Activated CD8-positive, alpha-beta T cell treated with anti-CD3 and anti-CD28 coated beads for 36 hours (primary cell): ENCODE data around the gene CDKAL1. TPM values are rescaled to one million over a fixed set of nuclear protein-coding genes. Genes with fewer than 3 reads are reported as not detected.

Source experiments
- ATAC-seq: fragments of 200-7000 bp; cut with Tn5 transposase; one replicate; pipeline ENCODE4 v1.10.0; 2021; ENCODE audit warnings: mild to moderate bottlenecking, moderate library complexity
- CTCF ChIA-PET: fragments of 350-600 bp; sonication (Branson Sonifier 250); formaldehyde crosslinking; loops from one replicate; lab custom pipeline; 2021; ENCODE audit warnings: antibody characterized with exemption; lab: Charles Lee
- POLR2A ChIA-PET: fragments of 350-600 bp; sonication (Branson Sonifier 250); formaldehyde crosslinking; loops from one replicate; lab custom pipeline; 2021; ENCODE audit warnings: antibody characterized with exemption; lab: Charles Lee
- DNase-seq: peaks from one replicate; pipeline ENCODE4 v3.0.0-alpha.2; 2020
- H3K27ac Mint-ChIP-seq: one replicate; pipeline ENCODE4 v1.8.0; 2021; ENCODE audit warnings: mild to moderate bottlenecking, mixed read lengths
- H3K27me3 Mint-ChIP-seq: one replicate; pipeline ENCODE4 v1.8.0; 2021; ENCODE audit warnings: mixed read lengths
- H3K36me3 Mint-ChIP-seq: one replicate; pipeline ENCODE4 v1.8.0; 2021; ENCODE audit warnings: low read depth, mixed read lengths
- H3K4me1 Mint-ChIP-seq: one replicate; pipeline ENCODE4 v1.8.0; 2021; ENCODE audit warnings: low read depth, mixed read lengths
- H3K4me3 Mint-ChIP-seq: one replicate; pipeline ENCODE4 v1.8.0; 2021; ENCODE audit warnings: mild to moderate bottlenecking, moderate library complexity, mixed read lengths
- H3K9me3 Mint-ChIP-seq: one replicate; pipeline ENCODE4 v1.8.0; 2021; ENCODE audit warnings: mixed read lengths
- intact Hi-C: fragments of 100-400 bp; cut with micrococcal nuclease; formaldehyde crosslinking; loops from one replicate; pipeline ENCODE4 v1.10.0; 2022
- total RNA-seq, 2 experiments: library from RNA; stranded (reverse); gene quantifications; one replicate each; pipeline ENCODE4 v1.2.3, GENCODE V29; 2021
- TF ChIP-seq, protein P1 (sequence below): fragments of 200-600 bp; IDR thresholded peaks from one replicate; pipeline ENCODE4 v1.8.0; 2022; ENCODE audit warnings: antibody characterized with exemption, mild to moderate bottlenecking

Gene CDKAL1
- total RNA-seq, 2 experiments from 2014 or later = 21.6 to 23.6 TPM

- Mint-ChIP-seq H3K9me3 (no peaks in the 10 kb centered on the region), H3K36me3 (peaks cover 21% of the 10 kb centered on the region), H3K4me3 (no peak overlapping the region), H3K27me3 (no peaks in the 10 kb centered on the region), H3K27ac (no peak overlapping the region), H3K4me1 (peaks cover 14% of the 10 kb centered on the region)
- intact Hi-C loops = no loop called here
- TF ChIP-seq, protein P1, sequence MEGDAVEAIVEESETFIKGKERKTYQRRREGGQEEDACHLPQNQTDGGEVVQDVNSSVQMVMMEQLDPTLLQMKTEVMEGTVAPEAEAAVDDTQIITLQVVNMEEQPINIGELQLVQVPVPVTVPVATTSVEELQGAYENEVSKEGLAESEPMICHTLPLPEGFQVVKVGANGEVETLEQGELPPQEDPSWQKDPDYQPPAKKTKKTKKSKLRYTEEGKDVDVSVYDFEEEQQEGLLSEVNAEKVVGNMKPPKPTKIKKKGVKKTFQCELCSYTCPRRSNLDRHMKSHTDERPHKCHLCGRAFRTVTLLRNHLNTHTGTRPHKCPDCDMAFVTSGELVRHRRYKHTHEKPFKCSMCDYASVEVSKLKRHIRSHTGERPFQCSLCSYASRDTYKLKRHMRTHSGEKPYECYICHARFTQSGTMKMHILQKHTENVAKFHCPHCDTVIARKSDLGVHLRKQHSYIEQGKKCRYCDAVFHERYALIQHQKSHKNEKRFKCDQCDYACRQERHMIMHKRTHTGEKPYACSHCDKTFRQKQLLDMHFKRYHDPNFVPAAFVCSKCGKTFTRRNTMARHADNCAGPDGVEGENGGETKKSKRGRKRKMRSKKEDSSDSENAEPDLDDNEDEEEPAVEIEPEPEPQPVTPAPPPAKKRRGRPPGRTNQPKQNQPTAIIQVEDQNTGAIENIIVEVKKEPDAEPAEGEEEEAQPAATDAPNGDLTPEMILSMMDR = no peak
- ChIA-PET CTCF (no interaction called here), POLR2A (interaction anchor here (0.5 to 0.8 kb wide), 2 partner anchors 65 to 300 kb away, joined by 3 read pairs; no protein-coding TSS in a partner anchor)
- DNase-seq (no peak), ATAC-seq (no peak)
These were observed 123.1 kb downstream of the CDKAL1 start for GRCh38 chr6:20657274-20657800.

GRCh38 chr6:20658053-20658452, 123.8 kb downstream of the CDKAL1 start:
- no peak for ATAC-seq
- Mint-ChIP-seq H3K4me1 (peaks cover 14% of the 10 kb centered on the region), H3K27me3 (no peaks in the 10 kb centered on the region), H3K27ac (no peak overlapping the region), H3K4me3 (no peak overlapping the region), H3K36me3 (peaks cover 19% of the 10 kb centered on the region), H3K9me3 (no peaks in the 10 kb centered on the region)
- ChIA-PET CTCF (no interaction called here), POLR2A (interaction anchor here (0.5 kb wide), 1 partner anchor 66 kb away, joined by 3 read pairs; no protein-coding TSS in a partner anchor)
- intact Hi-C loops = no loop called here
- no peak for DNase-seq
- TF ChIP-seq, protein P1 = no peak

DNA sequence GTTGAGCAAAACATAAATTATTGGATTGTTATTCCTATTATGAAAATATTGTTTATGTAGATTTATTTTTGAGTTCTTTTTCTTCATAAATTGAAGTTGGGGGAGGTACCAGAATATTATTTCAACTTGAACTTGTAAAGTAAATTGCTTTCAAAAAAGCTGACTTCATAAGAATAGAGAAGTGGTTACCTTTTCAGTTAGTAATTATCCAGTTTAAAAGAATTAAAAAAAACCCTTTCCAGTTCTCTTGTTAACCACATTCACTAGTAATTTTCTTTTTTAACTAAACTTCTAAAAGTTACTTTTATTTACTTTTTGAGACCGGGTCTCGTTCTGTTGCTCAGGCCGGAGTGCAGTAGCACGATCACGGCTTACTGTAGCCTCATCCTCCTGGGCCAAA, 124.3 kb downstream of the CDKAL1 start:
- Mint-ChIP-seq H3K27me3 (no peaks in the 10 kb centered on the region), H3K4me3 (no peak overlapping the region), H3K4me1 (peaks cover 14% of the 10 kb centered on the region), H3K36me3 (peaks cover 15% of the 10 kb centered on the region), H3K9me3 (no peaks in the 10 kb centered on the region), H3K27ac (no peak overlapping the region)
- intact Hi-C loops = no loop called here
- ATAC-seq = no peak
- ChIA-PET CTCF (no interaction called here), POLR2A (no interaction called here)
- DNase-seq = no peak
- TF ChIP-seq, protein P1 = no peak

DNA sequence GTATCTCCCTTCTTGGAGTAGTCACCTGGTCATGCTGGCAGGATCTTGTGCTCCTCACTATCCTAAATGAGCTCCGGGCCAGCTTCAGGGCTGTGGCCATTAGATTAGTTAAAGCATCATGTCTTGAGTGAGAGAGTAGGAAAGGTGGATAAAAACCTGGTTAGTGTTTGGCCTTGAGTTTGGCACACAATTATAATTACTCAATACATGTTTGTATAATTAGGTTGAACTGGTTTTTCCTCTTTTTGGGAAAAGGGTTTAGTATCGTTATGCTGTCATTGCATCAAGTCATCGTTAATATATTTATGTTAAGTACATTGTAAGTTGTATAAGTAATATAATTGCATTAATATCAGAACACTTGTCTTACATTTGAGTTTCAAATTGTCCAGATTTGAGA, 126.3 kb downstream of the CDKAL1 start:
- no peak for ATAC-seq
- POLR2A ChIA-PET = no interaction called here
- H3K4me1 Mint-ChIP-seq = peaks cover 8% of the 10 kb centered on the region
- CTCF ChIA-PET = no interaction called here
- TF ChIP-seq, protein P1 = no peak
- H3K4me3 Mint-ChIP-seq = no peak overlapping the region
- intact Hi-C loops = no loop called here
- H3K27me3 Mint-ChIP-seq = no peaks in the 10 kb centered on the region
- peaks cover 4% of the 10 kb centered on the region for H3K36me3 Mint-ChIP-seq
- no peak overlapping the region for H3K27ac Mint-ChIP-seq
- H3K9me3 Mint-ChIP-seq = no peaks in the 10 kb centered on the region
- no peak for DNase-seq

DNA sequence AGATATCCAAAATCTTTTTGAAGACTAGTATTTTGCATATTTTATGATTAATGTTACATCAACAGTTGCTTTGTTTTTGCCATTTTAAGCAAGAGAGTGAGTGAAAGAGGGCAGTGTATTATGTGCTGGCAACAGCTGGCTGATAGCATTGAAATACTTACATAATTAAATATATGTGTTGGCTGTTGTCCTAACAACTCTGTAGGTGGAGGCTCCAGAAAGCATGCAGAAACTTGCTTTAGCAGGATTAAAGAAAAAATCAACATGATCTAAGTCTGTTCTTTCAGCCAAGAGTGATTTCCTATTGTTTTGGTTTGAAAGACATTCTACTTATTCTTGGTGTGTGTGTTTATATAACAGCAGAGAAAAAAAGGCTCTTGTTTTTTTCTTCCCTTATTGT, 127.5 kb downstream of the CDKAL1 start:
- Mint-ChIP-seq H3K4me3 (no peak overlapping the region), H3K27me3 (no peaks in the 10 kb centered on the region), H3K9me3 (no peaks in the 10 kb centered on the region), H3K36me3 (no peaks in the 10 kb centered on the region), H3K4me1 (peaks cover 8% of the 10 kb centered on the region), H3K27ac (no peak overlapping the region)
- ATAC-seq (no peak), DNase-seq (no peak)
- ChIA-PET CTCF (no interaction called here), POLR2A (no interaction called here)
- TF ChIP-seq, protein P1 = no peak
- intact Hi-C loops = no loop called here
